Measurements from ENCODE around the gene RAET1G.

RAET1G gene

GRCh38 chr6:149891259-149891658, 31.7 kb downstream of the RAET1G start:
- DNase-seq: no peak

DNA sequence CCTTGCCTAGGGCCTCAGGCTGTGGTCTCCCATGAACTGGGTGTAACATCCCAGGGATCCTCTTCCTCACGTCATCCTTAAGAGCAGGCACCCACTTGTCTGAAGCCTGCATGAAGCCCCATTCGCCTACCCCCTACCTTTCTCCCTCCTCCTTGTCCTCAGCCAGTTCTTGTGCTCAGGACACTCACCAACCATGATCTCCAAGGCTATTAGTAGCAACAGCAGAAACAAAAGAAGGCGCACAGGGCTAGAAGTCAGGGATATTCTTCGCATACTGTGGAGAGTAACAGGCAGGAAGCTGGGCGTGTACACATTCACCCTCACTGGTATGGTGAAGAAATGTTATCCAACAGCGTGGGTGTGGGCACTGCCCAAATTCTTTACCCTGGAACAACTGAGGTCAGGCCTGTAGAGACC, 32.3 kb downstream of the RAET1G start:
- no peak for DNase-seq

DNA sequence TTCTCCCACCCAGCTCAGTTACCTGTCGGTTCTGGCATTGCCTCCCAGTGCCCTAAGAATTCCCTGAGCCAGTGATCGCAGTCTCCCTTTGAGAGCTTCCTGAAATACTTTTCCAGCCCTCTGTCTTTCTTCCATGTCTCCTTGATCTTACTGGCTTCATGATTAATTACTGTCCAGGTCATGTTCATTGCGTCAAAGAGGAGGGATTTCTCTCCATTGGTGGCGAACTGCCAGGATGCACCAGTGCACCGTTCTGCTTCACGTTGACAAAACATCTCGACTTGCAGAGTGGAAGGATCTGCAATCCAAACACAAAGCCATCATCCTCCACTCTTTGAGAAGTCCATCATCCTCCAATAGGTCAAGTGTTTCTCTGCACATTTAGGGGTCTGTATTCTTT, 33.6 kb downstream of the RAET1G start:
- no peak for DNase-seq

GRCh38 chr6:149888659-149889058, 34.3 kb downstream of the RAET1G start:
- no peak for DNase-seq

- no peak for DNase-seq
Observed at GRCh38 chr6:149888093-149888492, 34.8 kb downstream of the RAET1G start.

- no peak for DNase-seq
Observed at GRCh38 chr6:149887343-149887742, 35.6 kb downstream of the RAET1G start.

DNA sequence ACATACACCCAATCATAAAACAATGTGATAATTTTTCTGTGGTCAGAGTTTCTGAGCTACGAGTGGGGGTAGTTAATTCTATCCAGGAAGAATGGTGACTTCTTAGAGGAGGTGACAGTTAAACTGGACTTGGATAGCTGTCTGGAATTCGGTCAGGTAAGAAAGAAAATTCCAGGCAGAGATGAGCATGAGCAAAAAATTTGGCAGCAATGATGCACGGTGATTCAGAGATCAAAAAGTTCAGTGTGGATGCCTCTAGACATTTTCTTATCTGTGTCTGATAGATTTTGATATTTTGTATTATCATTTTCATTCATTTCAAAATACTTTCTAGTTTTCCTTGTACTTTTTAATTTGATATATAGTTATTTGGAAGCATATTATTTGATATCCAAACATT, 37.0 kb downstream of the RAET1G start:
- DNase-seq: no peak

DNA sequence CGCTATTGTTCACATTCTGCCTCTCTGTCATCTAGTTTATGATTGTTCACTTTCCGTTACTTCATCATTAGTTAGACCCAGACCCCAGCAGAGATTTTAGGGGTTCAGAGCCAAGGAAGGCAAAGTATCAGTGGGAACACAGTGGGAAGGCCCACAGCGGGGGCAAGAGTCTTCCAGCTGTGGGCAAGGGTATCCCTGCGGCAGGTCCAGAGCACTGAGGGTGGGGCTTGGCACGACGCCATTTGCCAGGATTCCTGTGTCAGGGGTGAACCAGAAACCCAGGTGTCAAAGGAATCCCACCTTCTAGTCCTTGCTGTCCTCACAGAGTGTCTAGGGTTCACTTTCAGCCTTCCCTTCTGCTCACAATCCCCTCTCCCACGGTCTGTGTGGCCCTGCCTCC, 38.3 kb downstream of the RAET1G start:
- no peak for DNase-seq

DNA sequence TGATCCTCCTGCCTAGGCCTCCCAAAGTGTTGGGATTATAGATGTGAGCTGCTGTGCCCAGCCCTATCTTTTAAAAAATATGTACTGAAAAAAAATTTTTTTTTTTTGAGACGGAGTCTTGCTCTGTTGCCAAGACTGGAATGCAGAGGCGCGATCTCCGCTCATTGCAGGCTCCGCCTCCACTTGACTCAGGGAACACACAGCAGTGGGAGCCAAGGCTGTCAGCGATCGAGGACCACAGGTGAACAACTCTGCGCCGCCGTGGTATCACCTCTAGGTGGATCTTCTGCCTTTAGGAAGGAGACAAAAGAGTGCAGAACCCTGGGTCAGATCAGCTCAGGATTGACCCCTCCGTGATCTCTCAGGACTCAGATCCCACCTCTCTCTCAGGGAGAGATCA, 38.7 kb downstream of the RAET1G start:
- no peak for DNase-seq

- DNase-seq: no peak
Observed at GRCh38 chr6:149881860-149882259, 41.1 kb downstream of the RAET1G start.

DNA sequence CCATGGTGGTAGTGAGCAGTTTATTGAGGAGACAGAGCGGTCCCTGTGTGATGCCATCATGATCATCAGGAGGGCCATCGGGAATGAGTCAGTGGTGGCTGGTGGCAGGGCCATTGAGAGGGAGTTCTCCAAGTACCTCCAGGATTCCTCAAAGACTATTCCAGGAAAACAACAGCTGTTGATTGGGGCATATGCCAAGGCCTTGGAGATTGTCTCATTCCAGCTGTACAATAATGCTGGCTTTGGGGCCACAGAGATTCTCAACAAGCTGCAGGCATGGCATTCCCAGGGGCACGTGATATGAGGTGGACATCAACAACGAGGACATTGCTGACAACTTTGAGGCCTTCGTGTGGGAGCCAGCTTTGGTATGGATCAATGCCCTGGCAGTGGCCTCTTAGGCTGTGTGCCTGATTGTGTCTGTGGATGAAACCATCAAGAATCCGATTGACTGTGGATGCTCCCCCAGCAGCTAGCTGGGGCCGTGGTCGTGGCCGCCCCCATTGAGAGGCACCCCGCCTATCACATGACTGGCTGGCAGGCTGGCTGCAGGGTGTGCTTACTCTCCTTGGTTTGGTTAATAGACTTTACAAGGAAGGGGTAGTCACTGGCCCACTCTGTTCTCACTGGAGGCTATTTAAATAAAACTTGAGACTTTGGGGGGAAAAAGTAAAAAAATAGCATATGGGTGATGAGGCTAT, 41.7 kb downstream of the RAET1G start:
- no peak for DNase-seq

DNA sequence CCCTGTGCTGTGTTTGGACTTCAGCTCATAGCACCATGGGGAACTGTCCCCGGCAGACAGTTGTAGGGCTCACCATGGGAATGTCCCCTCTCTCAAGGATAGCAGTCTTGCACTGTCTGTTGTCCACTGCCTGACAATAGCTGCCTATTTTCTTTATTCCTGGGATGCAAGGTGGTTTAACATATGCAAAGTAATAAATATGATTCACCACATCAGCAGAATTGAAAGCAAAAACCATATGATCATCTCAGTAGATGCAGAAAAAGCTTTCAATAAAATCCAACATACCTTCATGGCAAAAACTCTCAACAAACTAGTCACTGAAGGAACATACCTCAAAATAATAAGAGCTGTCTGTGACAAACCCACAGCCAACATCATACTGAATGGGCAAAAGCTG, 45.3 kb downstream of the RAET1G start:
- DNase-seq: no peak

- no peak for DNase-seq
Observed at GRCh38 chr6:149876241-149876933, 46.5 kb downstream of the RAET1G start.

DNA sequence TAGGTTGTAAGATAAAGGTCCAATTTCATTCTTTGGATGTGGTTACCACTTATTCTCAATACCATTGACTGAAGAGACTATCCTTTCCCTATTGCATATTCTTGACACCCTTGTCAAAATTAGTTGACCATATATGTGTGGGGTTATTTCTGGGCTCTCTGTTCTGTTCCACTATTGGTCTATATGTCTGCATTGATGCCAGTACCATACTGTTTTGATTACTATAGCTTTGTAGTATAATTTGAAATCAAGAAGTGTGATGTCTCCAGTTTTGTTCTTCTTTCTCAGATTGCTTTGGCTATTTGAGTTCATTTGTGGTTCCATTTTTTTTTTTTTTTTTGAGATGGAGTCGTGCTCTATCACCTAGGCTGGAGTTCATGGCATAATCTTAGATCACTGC, 50.7 kb downstream of the RAET1G start:
- no peak for DNase-seq

- no peak for DNase-seq
Observed at GRCh38 chr6:149871182-149871581, 51.7 kb downstream of the RAET1G start.

GRCh38 chr6:149869275-149869892, 53.5 kb downstream of the RAET1G start:
- no peak for DNase-seq

DNA sequence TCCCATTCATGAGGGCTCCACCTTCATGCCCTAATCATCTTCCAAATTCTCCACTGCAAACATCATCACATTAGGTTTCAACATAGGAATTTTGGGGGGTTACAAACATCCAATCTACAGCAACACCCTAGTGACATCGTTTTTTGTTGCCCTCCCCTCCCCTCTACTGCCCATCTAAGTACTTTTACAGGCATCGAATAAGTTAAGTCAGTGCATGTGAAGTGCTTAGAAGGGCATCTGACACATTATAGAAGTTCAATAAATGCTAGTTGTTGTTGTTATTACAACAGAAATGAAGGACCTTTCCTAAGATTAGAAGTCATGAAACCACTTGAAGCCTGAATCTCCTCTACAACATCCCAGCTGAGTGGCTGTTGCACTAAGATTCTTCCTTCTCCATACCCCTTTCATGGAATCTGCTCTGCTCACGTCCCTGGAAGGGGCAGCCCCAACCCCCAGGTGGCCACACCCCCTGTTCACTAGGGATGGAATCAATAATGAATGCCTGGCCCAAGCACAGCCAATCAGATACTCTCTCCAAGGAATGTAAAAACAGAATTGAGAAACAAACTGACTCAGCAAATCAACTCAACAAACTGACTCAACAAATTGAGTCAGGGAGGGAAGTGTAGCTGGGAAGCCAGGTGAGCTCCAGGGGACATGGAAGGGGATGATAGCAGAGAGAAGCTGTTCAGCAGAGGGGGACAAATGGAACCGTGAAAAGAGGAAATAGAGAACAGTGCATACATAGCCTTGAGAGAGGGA, 54.9 kb downstream of the RAET1G start:
- no peak for DNase-seq

Measured in NK-92 treated with Interleukin-12 subunit alpha and Interleukin-12 subunit beta, amount 100 ng/mL, for 24 hours (cell line).